Aorta (tissue), 5 donors: ENCODE measurements around the gene DAPL1. TPM values are rescaled to one million over a fixed set of nuclear protein-coding genes. Genes with fewer than 3 reads are reported as not detected.

Experiments
- ATAC-seq: fragments of 200-7000 bp; cut with Tn5 transposase; one replicate; pipeline ENCODE4 v1.9.1; 2022; ENCODE audit warnings: moderate library complexity; ENCODE audit not compliant: low FRiP score
- DNase-seq, 2 donors: peaks; one replicate each; pipeline ENCODE4 v3.0.0-alpha.2; 2020
- H3K27ac ChIP-seq, 2 donors: one replicate each; pipeline ENCODE4 v1.5.1; 2013; ENCODE audit warnings: low read length in 2 of 2, mild to moderate bottlenecking in 2 of 2, moderate library complexity in 2 of 2, control low read depth in 1 of 2, inconsistent platforms in 1 of 2, low read depth in 1 of 2
- H3K27me3 ChIP-seq, 2 donors: one replicate each; pipeline ENCODE4 v1.6.1; 2013; ENCODE audit warnings: control low read depth in 1 of 2, low read length in 1 of 2, mild to moderate bottlenecking in 1 of 2, moderate library complexity in 1 of 2; ENCODE audit not compliant: insufficient read depth in 2 of 2, control insufficient read depth in 1 of 2
- H3K36me3 ChIP-seq, 2 donors: one replicate each; pipeline ENCODE4 v1.6.1; 2013; ENCODE audit warnings: control low read depth in 1 of 2, low read length in 1 of 2, mild to moderate bottlenecking in 1 of 2; ENCODE audit not compliant: insufficient read depth in 2 of 2, control insufficient read depth in 1 of 2
- H3K4me1 ChIP-seq, 2 donors: one replicate each; pipeline ENCODE4 v1.6.1; 2013; ENCODE audit warnings: low read length in 2 of 2, control low read depth in 1 of 2, mild to moderate bottlenecking in 1 of 2, moderate library complexity in 1 of 2; ENCODE audit not compliant: insufficient read depth in 2 of 2, control insufficient read depth in 1 of 2
- H3K4me3 ChIP-seq, 2 donors: one replicate each; pipeline ENCODE4 v1.5.1; 2013; ENCODE audit warnings: low read length in 2 of 2, control low read depth in 1 of 2, mild to moderate bottlenecking in 1 of 2
- H3K9me3 ChIP-seq: one replicate; pipeline ENCODE4 v1.6.1; 2013; ENCODE audit warnings: mild to moderate bottlenecking, low read length; ENCODE audit not compliant: control insufficient read depth
- WGBS, 2 donors: extraction: QIAGEN DNeasy Blood & Tissue Kit; methylation state at CpG; one replicate each; pipeline ENCODE4 v1.1.7; 2013; 5-methylcytosine and 5-hydroxymethylcytosine counted together
- intact Hi-C, 2 donors: fragments of 100-400 bp; cut with DNase I; formaldehyde crosslinking; loops; one replicate each; pipeline versions ENCODE4 v1.14.2 to v1.15.0; 2022
- polyA plus RNA-seq, 2 donors: library from polyadenylated mRNA; stranded (reverse); fragments of 200-250 nt; gene quantifications; one replicate each; pipeline ENCODE4 v1.2.3, GENCODE V29; 2013
- total RNA-seq, 2 donors: library from RNA; stranded (reverse); fragmentation: NEBNext Ultra II Directional; extraction: Animal tissue kit (Norgen Biotek cat#: 25700); gene quantifications; one replicate each; pipeline ENCODE4 v1.2.1, GENCODE V29; 2021
- donor health status: healthy with polysubstance abuse.
- donor health status: Bipolar disorder and iron deficiency.
- donor health status: DM: no; HTN: no; CAD: no.
- donor health status: DM: no; HTN: no; CAD: no.
- donor health status: DM: yes; HTN: yes; CAD: no.

The DAPL1 gene
- total and polyA plus RNA-seq, 4 donors, result 1.1 to 14.5 TPM; not detected in 2

- Histone ChIP-seq H3K4me1 (no peaks in the 10 kb centered on the region), H3K27ac (no peak overlapping the region), H3K27me3 (no peaks in the 10 kb centered on the region), H3K9me3 (no peaks in the 10 kb centered on the region), H3K36me3 (no peaks in the 10 kb centered on the region), H3K4me3 (no peak overlapping the region)
- intact Hi-C loops, result no loop called here
- ATAC-seq (no peak), DNase-seq (no peak)
- WGBS, 2 donors, result 88% methylated on average over 4 of the region's 4 CpGs
Measured at GRCh38 chr2:158805255-158805654, 10.1 kb downstream of the DAPL1 start.

DNA sequence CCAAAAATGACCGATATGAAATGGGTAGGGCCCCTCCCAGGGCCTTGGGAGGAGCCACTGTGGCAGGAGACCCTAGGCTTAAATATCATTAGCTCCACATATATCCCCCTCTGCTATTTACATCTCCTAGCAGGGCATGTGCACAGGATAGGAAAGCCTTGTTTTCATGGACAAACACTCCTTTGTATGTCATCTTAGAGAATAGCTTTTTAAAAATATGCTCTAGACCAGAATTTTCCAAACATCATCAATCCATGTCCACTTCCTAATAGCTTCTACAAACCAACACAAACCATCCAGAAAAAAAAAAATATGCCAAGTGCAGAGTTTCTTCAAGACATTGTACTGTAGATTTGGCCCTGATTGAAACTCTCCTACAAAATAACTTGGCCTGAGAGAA, 10.8 kb downstream of the DAPL1 start:
- no peaks in the 10 kb centered on the region for H3K36me3 ChIP-seq
- no peaks in the 10 kb centered on the region for H3K27me3 ChIP-seq
- no peaks in the 10 kb centered on the region for H3K9me3 ChIP-seq
- no peak for DNase-seq
- WGBS, 2 donors, result 36% methylated on average over 1 of the region's 1 CpG
- no peak for ATAC-seq
- no peak overlapping the region for H3K27ac ChIP-seq
- H3K4me1 ChIP-seq, result no peaks in the 10 kb centered on the region
- no peak overlapping the region for H3K4me3 ChIP-seq
- intact Hi-C loops, result no loop called here

GRCh38 chr2:158806941-158807340, 11.8 kb downstream of the DAPL1 start:
- DNase-seq, result no peak

DNA sequence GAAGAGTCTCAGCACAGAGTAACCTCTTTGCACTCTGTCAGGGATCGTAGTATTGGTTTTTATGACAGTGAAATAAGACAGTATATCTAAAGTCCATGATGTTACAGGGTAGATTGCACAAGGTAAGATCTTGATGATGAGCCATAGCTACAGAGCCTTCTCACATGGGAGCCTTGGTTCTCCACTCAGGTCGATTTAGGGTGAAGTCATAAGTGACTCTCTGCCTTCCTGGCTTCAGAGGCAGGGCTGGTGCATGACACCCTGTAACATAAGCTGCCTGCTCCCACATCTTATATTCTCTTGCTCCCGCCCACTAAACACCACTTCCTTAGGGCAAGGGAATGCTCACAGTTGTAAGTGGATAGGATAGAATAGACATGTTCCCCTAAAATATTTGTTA, 13.3 kb downstream of the DAPL1 start:
- Histone ChIP-seq H3K4me1 (no peaks in the 10 kb centered on the region), H3K9me3 (no peaks in the 10 kb centered on the region), H3K27me3 (no peaks in the 10 kb centered on the region), H3K27ac (no peak overlapping the region), H3K36me3 (no peaks in the 10 kb centered on the region), H3K4me3 (no peak overlapping the region)
- intact Hi-C loops, result no loop called here
- ATAC-seq (no peak), DNase-seq (no peak)
- WGBS, 2 donors, result 96 to 97% methylated on average over 3 of the region's 3 CpGs

More at GRCh38 chr2:158806941-158807340, 11.8 kb downstream of the DAPL1 start:
- WGBS, 2 donors, result 69 to 79% methylated on average over 4 of the region's 4 CpGs
- Histone ChIP-seq H3K4me1 (no peaks in the 10 kb centered on the region), H3K36me3 (no peaks in the 10 kb centered on the region), H3K4me3 (no peak overlapping the region), H3K27me3 (no peaks in the 10 kb centered on the region), H3K27ac (no peak overlapping the region), H3K9me3 (no peaks in the 10 kb centered on the region)
- intact Hi-C loops, result no loop called here
- ATAC-seq, result no peak

DNA sequence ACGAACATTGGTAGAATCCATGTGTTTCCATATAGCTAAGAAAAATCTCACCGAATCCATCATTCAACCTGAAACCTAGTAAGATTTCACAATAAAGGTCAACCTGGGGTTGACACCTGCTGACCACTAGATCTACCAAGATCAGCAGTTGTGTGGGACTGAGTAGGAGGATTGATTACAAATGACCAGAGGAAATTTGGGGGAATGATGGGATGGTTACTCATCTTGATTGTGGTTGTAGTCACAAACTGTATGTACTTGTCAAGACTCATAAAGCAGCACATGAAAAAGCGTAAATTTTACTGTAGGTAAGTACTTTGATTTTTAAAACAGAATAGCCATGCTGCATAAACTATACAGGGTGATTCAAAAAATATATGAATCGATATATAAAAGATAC, 14.7 kb downstream of the DAPL1 start:
- DNase-seq (no peak), ATAC-seq (no peak)
- intact Hi-C loops, result no loop called here
- Histone ChIP-seq H3K4me1 (peaks cover 0 to 4% of the 10 kb centered on the region in 2 donors), H3K27me3 (no peaks in the 10 kb centered on the region), H3K36me3 (no peaks in the 10 kb centered on the region), H3K4me3 (no peak overlapping the region), H3K9me3 (no peaks in the 10 kb centered on the region), H3K27ac (no peak overlapping the region)
- 70 to 71% methylated on average over 4 of the region's 4 CpGs for WGBS, 2 donors

GRCh38 chr2:158810731-158811460, 15.8 kb downstream of the DAPL1 start:
- Histone ChIP-seq H3K36me3 (no peaks in the 10 kb centered on the region), H3K9me3 (no peaks in the 10 kb centered on the region), H3K4me1 (peaks cover 0 to 7% of the 10 kb centered on the region in 2 donors), H3K27ac (no peak overlapping the region), H3K27me3 (no peaks in the 10 kb centered on the region), H3K4me3 (no peak overlapping the region)
- no peak for DNase-seq
- peak; percentile 13 for ATAC-seq
- intact Hi-C loops, result no loop called here
- WGBS, 2 donors, result 10 to 20% methylated on average over 6 of the region's 6 CpGs

DNA sequence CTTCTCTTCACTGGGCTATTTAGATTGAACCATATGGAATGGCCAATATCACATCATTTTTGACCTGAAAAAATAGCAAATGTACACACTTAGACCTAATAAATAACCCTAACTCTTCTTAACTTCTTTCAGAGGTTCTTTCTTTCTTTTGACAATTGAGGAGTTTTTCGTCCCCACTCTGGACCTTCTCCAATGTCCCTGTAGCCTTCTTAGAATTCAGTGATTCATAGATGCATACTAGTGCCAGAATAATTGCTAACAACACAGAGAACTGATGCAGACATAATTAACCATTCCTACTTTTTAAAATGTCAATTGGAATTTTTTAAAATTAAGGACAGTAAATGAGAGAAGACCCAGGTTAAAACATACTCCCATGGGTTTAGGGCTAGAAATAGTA, 20.0 kb downstream of the DAPL1 start:
- H3K4me3 ChIP-seq, result no peak overlapping the region
- no peak for ATAC-seq
- 0 to 8% methylated on average over 1 of the region's 1 CpG for WGBS, 2 donors
- peaks cover 0 to 7% of the 10 kb centered on the region in 2 donors for H3K4me1 ChIP-seq
- H3K9me3 ChIP-seq, result no peaks in the 10 kb centered on the region
- H3K27me3 ChIP-seq, result no peaks in the 10 kb centered on the region
- H3K36me3 ChIP-seq, result no peaks in the 10 kb centered on the region
- H3K27ac ChIP-seq, result no peak overlapping the region
- intact Hi-C loops, result loop anchor here in 1 of 2 donors (5.0 kb wide), 1 partner anchor 38 kb away; no protein-coding TSS in a partner anchor
- DNase-seq, result no peak

DNA sequence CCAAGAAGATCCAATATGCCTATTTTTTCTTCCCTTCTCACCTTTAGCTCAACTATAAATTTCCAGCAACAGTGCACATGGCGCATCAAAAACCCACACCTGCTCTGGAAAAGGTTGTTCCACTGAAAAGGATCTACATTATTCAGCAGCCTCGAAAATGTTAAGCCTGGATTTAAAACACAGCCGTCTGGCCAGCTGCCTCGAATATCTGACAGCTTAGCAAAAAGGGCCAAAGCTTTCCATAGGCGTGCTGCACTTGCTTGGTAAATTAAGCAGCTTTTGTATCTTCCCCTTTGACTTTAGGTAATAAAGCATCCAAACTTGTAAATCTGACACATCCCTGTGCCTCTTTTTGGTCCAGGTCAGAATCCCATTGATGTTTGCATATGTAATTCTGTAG, 20.5 kb downstream of the DAPL1 start:
- no peak for ATAC-seq
- no peaks in the 10 kb centered on the region for H3K27me3 ChIP-seq

GRCh38 chr2:158817588-158817987, 22.5 kb downstream of the DAPL1 start:
- no peak overlapping the region for H3K27ac ChIP-seq
- peaks cover 0 to 7% of the 10 kb centered on the region in 2 donors for H3K4me1 ChIP-seq
- H3K4me3 ChIP-seq, result no peak overlapping the region
- no peak for DNase-seq
- peak; percentile 12 for ATAC-seq
- intact Hi-C loops, result loop anchor here in 1 of 2 donors (5.0 kb wide), 1 partner anchor 40 kb away; no protein-coding TSS in a partner anchor
- no peaks in the 10 kb centered on the region for H3K9me3 ChIP-seq
- H3K27me3 ChIP-seq, result no peaks in the 10 kb centered on the region
- H3K36me3 ChIP-seq, result no peaks in the 10 kb centered on the region
- WGBS, 2 donors, result 8 to 33% methylated on average over 3 of the region's 3 CpGs

More for the DNA sequence above, 20.5 kb downstream of the DAPL1 start:
- intact Hi-C loops, result loop anchor here in 1 of 2 donors (5.0 kb wide), 1 partner anchor 38 kb away; no protein-coding TSS in a partner anchor
- 20 to 22% methylated on average over 5 of the region's 5 CpGs for WGBS, 2 donors
- no peak for DNase-seq
- Histone ChIP-seq H3K27ac (no peak overlapping the region), H3K9me3 (no peaks in the 10 kb centered on the region), H3K36me3 (no peaks in the 10 kb centered on the region), H3K4me1 (peaks cover 0 to 7% of the 10 kb centered on the region in 2 donors), H3K4me3 (no peak overlapping the region)
